ENCODE results near the gene APMAP.

GRCh38 chr20:25020901-25021301 lies 28.4 kb upstream of the APMAP start:
- TF ChIP-seq EP300 (IDR thresholded peaks at IDR 0.05) = no peak
- no peak for TF ChIP-seq CTCF (IDR thresholded peaks at IDR 0.05)
- TF ChIP-seq POLR2A (IDR thresholded peaks at IDR 0.05) = no peak

All from ovary (tissue), 3 donors.